Parathyroid adenoma (tissue), 2 donors: ENCODE measurements around the gene ANKH.

Experiments
- H2AFZ ChIP-seq: fragments of 300-600 bp; sonication (generic); one replicate; pipeline ENCODE4 v1.7.0; 2017; ENCODE audit warnings: antibody characterized with exemption, mild to moderate bottlenecking
- H3K27ac ChIP-seq: fragments of 300-600 bp; sonication (generic); one replicate; pipeline ENCODE4 v1.7.0; 2017
- H3K27me3 ChIP-seq: fragments of 300-600 bp; sonication (generic); one replicate; pipeline ENCODE4 v1.7.0; 2017; ENCODE audit warnings: low read length; ENCODE audit not compliant: control insufficient read depth, insufficient read depth
- H3K36me3 ChIP-seq: fragments of 300-600 bp; sonication (generic); one replicate; pipeline ENCODE4 v1.7.0; 2017; ENCODE audit warnings: low read length; ENCODE audit not compliant: control insufficient read depth, insufficient read depth
- H3K4me1 ChIP-seq: fragments of 300-600 bp; sonication (generic); one replicate; pipeline ENCODE4 v1.7.0; 2017; ENCODE audit warnings: control low read depth
- H3K4me2 ChIP-seq: fragments of 300-600 bp; sonication (generic); one replicate; pipeline ENCODE4 v1.7.0; 2017; ENCODE audit warnings: low read length
- H3K4me3 ChIP-seq: fragments of 300-600 bp; sonication (generic); one replicate; pipeline ENCODE4 v1.7.0; 2017; ENCODE audit warnings: low read depth, low read length
- H3K79me2 ChIP-seq: fragments of 300-600 bp; sonication (generic); one replicate; pipeline ENCODE4 v1.7.0; 2017; ENCODE audit warnings: control low read depth
- H3K9ac ChIP-seq: fragments of 300-600 bp; sonication (generic); one replicate; pipeline ENCODE4 v1.7.0; 2017; ENCODE audit warnings: mild to moderate bottlenecking
- H3K9me3 ChIP-seq: fragments of 300-600 bp; sonication (generic); one replicate; pipeline ENCODE4 v1.7.0; 2017; ENCODE audit warnings: low read length; ENCODE audit not compliant: control insufficient read depth
- TF ChIP-seq, protein P1 (sequence below): fragments of 300-600 bp; sonication (generic); IDR thresholded peaks from one replicate; pipeline ENCODE4 v1.7.0; 2017; ENCODE audit warnings: antibody characterized with exemption, mild to moderate bottlenecking
- donor health status: primary hyperparathyroidism.

ANKH gene

DNA sequence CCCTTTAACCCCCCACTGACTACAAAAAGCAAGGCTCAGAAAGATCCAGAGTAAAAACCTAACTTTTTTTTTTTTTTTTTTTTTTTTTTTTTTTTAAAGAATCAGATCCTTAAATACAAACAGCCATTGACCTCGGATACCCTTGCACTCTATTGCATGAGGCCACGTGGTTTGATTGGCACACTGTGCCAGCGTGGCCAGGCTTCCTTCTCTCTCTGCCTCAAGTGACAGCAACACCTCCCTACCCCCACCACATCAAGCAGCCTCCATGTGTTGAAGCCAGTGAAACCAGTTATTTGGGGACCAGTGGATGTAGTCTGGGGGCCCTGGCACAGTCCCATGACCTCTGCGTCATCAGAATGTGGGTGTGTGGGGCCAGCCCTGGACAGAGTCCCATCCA, 135.6 kb downstream of the ANKH start:
- Histone ChIP-seq H3K9ac (no peak overlapping the region), H3K4me1 (no peaks in the 10 kb centered on the region), H2AFZ (no peak overlapping the region), H3K27me3 (no peaks in the 10 kb centered on the region), H3K27ac (no peak overlapping the region), H3K36me3 (no peaks in the 10 kb centered on the region), H3K9me3 (no peaks in the 10 kb centered on the region), H3K79me2 (no peaks in the 10 kb centered on the region), H3K4me3 (no peak overlapping the region), H3K4me2 (no peak overlapping the region)
- TF ChIP-seq, protein P1, sequence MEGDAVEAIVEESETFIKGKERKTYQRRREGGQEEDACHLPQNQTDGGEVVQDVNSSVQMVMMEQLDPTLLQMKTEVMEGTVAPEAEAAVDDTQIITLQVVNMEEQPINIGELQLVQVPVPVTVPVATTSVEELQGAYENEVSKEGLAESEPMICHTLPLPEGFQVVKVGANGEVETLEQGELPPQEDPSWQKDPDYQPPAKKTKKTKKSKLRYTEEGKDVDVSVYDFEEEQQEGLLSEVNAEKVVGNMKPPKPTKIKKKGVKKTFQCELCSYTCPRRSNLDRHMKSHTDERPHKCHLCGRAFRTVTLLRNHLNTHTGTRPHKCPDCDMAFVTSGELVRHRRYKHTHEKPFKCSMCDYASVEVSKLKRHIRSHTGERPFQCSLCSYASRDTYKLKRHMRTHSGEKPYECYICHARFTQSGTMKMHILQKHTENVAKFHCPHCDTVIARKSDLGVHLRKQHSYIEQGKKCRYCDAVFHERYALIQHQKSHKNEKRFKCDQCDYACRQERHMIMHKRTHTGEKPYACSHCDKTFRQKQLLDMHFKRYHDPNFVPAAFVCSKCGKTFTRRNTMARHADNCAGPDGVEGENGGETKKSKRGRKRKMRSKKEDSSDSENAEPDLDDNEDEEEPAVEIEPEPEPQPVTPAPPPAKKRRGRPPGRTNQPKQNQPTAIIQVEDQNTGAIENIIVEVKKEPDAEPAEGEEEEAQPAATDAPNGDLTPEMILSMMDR, result no peak

DNA sequence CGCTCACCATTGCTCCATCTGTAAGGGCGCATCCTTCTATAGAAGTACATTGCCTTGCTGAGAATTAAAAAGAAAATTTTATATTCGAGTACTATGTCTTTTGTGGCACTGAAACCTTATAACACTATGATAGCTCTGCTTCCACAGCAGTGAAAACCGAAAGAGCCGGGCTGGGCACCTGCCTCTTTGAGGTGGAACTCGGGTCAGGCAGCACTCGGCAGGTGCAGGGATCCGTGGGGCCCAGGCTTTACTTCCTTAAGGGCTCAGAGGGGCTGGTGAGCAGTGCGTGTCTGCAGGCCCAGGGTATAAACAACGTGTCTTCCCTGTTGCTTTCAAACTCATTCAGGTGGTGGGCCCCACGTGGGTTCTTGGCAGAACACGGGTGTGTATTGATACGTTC, 137.2 kb downstream of the ANKH start:
- Histone ChIP-seq H2AFZ (no peak overlapping the region), H3K9me3 (no peaks in the 10 kb centered on the region), H3K79me2 (no peaks in the 10 kb centered on the region), H3K4me2 (no peak overlapping the region), H3K9ac (no peak overlapping the region), H3K27ac (no peak overlapping the region), H3K4me3 (no peak overlapping the region), H3K36me3 (no peaks in the 10 kb centered on the region), H3K4me1 (no peaks in the 10 kb centered on the region), H3K27me3 (no peaks in the 10 kb centered on the region)
- TF ChIP-seq, protein P1, result no peak

GRCh38 chr5:14733661-14734060, 137.9 kb downstream of the ANKH start:
- TF ChIP-seq, protein P1, result no peak
- Histone ChIP-seq H3K27me3 (no peaks in the 10 kb centered on the region), H3K9ac (no peak overlapping the region), H3K79me2 (no peaks in the 10 kb centered on the region), H3K4me3 (no peak overlapping the region), H2AFZ (no peak overlapping the region), H3K4me1 (no peaks in the 10 kb centered on the region), H3K27ac (no peak overlapping the region), H3K4me2 (no peak overlapping the region), H3K36me3 (no peaks in the 10 kb centered on the region), H3K9me3 (no peaks in the 10 kb centered on the region)

- TF ChIP-seq, protein P1, result no peak
- Histone ChIP-seq H3K9me3 (no peaks in the 10 kb centered on the region), H3K27ac (no peak overlapping the region), H3K79me2 (no peaks in the 10 kb centered on the region), H3K27me3 (no peaks in the 10 kb centered on the region), H3K4me2 (no peak overlapping the region), H2AFZ (no peak overlapping the region), H3K4me1 (no peaks in the 10 kb centered on the region), H3K9ac (no peak overlapping the region), H3K36me3 (no peaks in the 10 kb centered on the region), H3K4me3 (no peak overlapping the region)
Observed at GRCh38 chr5:14732991-14733390, 138.6 kb downstream of the ANKH start.

GRCh38 chr5:14730881-14731280, 140.7 kb downstream of the ANKH start:
- TF ChIP-seq, protein P1, result no peak
- Histone ChIP-seq H3K4me3 (no peak overlapping the region), H3K79me2 (peaks cover 6% of the 10 kb centered on the region), H3K4me2 (no peak overlapping the region), H2AFZ (no peak overlapping the region), H3K9me3 (no peaks in the 10 kb centered on the region), H3K27me3 (no peaks in the 10 kb centered on the region), H3K4me1 (peaks cover 7% of the 10 kb centered on the region), H3K9ac (no peak overlapping the region), H3K36me3 (no peaks in the 10 kb centered on the region), H3K27ac (no peak overlapping the region)
